Measurements from ENCODE around the gene INHBC. TPM values are rescaled to one million over a fixed set of nuclear protein-coding genes. Genes with fewer than 3 reads are reported as not detected.

The INHBC gene
- total and polyA plus RNA-seq, 2 donors from 2014 or later: not detected

DNA sequence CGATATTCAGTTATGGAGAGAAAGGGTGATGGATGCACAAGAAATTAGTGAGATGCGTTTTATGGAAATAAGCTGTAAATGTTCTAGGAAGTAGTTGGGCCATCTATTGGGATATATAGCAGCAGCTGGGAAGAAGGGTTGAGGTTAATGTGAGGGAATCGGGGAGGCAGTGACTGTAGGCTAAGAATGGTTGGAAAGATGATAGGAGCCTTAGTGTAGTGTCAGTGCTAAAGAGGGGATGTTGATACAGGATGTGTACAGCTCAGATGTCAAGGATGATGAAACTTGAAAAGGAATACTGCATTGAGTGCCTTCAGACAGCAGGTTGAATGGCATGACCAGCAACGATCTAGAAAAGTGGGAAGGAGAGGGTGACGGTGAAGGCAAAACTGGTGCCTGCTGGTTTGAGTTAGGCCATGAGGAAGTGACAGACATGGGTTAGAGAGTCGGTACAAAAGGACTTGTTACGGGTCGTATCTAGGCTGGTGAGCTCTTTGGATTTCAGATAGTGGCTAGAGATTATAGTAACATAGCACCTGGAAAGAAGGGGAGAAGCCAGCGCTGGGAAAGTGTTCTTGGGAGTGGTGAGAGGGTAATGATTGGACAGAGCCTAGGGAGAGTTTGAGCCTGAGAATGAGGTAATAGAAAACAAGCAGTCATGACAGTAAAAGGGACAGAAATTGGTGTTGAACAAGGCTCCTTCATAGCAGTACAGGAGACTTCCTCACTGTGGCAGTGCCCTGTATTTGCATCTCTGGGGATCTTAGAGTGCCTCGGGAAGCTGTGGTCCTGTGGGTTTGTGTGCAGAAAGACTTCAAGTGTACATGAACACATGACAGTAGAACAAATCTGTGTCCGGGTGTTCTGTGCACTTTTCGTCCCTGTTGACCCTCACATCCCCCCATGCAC, 62.9 kb downstream of the INHBC start:
- no peak for DNase-seq
- TF ChIP-seq, protein P1, sequence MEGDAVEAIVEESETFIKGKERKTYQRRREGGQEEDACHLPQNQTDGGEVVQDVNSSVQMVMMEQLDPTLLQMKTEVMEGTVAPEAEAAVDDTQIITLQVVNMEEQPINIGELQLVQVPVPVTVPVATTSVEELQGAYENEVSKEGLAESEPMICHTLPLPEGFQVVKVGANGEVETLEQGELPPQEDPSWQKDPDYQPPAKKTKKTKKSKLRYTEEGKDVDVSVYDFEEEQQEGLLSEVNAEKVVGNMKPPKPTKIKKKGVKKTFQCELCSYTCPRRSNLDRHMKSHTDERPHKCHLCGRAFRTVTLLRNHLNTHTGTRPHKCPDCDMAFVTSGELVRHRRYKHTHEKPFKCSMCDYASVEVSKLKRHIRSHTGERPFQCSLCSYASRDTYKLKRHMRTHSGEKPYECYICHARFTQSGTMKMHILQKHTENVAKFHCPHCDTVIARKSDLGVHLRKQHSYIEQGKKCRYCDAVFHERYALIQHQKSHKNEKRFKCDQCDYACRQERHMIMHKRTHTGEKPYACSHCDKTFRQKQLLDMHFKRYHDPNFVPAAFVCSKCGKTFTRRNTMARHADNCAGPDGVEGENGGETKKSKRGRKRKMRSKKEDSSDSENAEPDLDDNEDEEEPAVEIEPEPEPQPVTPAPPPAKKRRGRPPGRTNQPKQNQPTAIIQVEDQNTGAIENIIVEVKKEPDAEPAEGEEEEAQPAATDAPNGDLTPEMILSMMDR (IDR thresholded peaks at IDR 0.05; ENCODE audit: borderline replicate concordance, extremely low read depth, insufficient read depth): no peak
- FAIRE-seq: no peak

DNA sequence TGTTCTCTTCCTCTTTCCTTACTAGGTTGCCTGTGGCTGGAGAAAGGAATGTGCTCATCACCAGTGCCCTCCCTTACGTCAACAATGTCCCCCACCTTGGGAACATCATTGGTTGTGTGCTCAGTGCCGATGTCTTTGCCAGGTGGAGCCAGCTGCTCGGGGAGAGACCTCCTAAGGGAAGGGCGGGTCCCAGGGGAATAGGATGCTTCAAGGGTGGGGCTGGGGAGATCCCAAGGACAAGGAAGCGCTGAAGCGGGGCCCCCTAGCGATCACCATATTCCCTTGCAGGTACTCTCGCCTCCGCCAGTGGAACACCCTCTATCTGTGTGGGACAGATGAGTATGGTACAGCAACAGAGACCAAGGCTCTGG, 63.5 kb downstream of the INHBC start:
- TF ChIP-seq, protein P1 (IDR thresholded peaks at IDR 0.05; ENCODE audit: borderline replicate concordance, extremely low read depth, insufficient read depth): no peak
- Histone ChIP-seq H3K9me3 (ENCODE audit: control insufficient read depth in 2 of 3, insufficient read depth in 1 of 3, low read length in 3 of 3) (no peaks in the 10 kb centered on the region), H3K36me3 (ENCODE audit: control insufficient read depth in 2 of 3, insufficient read depth in 3 of 3, low read length in 3 of 3) (peaks cover 4 to 36% (median 26%) of the 10 kb centered on the region in 3 donors), H3K27me3 (ENCODE audit: control insufficient read depth, insufficient read depth, low read length) (no peaks in the 10 kb centered on the region), H3K27ac (ENCODE audit: low read depth in 2 of 2, low read length in 2 of 2) (no peak overlapping the region), H3K4me3 (ENCODE audit: low read length in 3 of 3) (no peak overlapping the region), H3K4me1 (ENCODE audit: control insufficient read depth in 2 of 3, insufficient read depth in 2 of 3, low read depth in 1 of 3, low read length in 3 of 3) (no peaks in the 10 kb centered on the region), H3K9ac (ENCODE audit: low read length in 3 of 3) (no peak overlapping the region)
- FAIRE-seq (no peak), DNase-seq (peak in 1 of 5 donors; percentile 69)
- intact Hi-C loops (cut with DNase I): no loop called here

More for the DNA sequence above, 62.9 kb downstream of the INHBC start:
- intact Hi-C loops (cut with DNase I): no loop called here
- H3K36me3 ChIP-seq (ENCODE audit: control insufficient read depth in 2 of 3, insufficient read depth in 3 of 3, low read length in 3 of 3): peaks cover 4 to 39% (median 26%) of the 10 kb centered on the region in 3 donors
- H3K9ac ChIP-seq (ENCODE audit: low read length in 3 of 3): no peak overlapping the region
- H3K9me3 ChIP-seq (ENCODE audit: control insufficient read depth in 2 of 3, insufficient read depth in 1 of 3, low read length in 3 of 3): no peaks in the 10 kb centered on the region
- H3K4me3 ChIP-seq (ENCODE audit: low read length in 3 of 3): no peak overlapping the region
- no peak overlapping the region for H3K27ac ChIP-seq (ENCODE audit: low read depth in 2 of 2, low read length in 2 of 2)
- H3K4me1 ChIP-seq (ENCODE audit: control insufficient read depth in 2 of 3, insufficient read depth in 2 of 3, low read depth in 1 of 3, low read length in 3 of 3): no peaks in the 10 kb centered on the region
- H3K27me3 ChIP-seq (ENCODE audit: control insufficient read depth, insufficient read depth, low read length): no peaks in the 10 kb centered on the region

DNA sequence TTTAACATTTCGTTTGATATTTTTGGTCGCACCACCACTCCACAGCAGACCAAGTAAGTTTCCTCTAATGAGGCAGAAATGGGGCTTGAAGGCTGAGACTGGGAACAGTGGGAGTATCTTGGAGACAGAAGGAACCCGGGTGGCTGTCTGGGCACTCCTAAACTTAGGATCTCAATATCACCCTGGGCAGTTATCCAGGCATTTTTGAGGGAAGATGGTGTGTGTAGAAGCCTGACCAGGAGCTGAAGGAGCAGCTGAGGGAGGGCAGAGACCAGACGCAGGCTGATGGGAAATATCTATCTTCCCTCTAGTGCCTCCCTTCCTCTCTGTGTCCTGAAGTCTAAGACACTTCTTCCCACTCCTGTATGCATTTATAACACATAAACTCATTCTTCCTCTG, 64.0 kb downstream of the INHBC start:
- Histone ChIP-seq H3K27me3 (ENCODE audit: control insufficient read depth, insufficient read depth, low read length) (no peaks in the 10 kb centered on the region), H3K9me3 (ENCODE audit: control insufficient read depth in 2 of 3, insufficient read depth in 1 of 3, low read length in 3 of 3) (no peaks in the 10 kb centered on the region), H3K36me3 (ENCODE audit: control insufficient read depth in 2 of 3, insufficient read depth in 3 of 3, low read length in 3 of 3) (peaks cover 4 to 36% (median 26%) of the 10 kb centered on the region in 3 donors), H3K4me3 (ENCODE audit: low read length in 3 of 3) (no peak overlapping the region), H3K9ac (ENCODE audit: low read length in 3 of 3) (no peak overlapping the region), H3K27ac (ENCODE audit: low read depth in 2 of 2, low read length in 2 of 2) (no peak overlapping the region), H3K4me1 (ENCODE audit: control insufficient read depth in 2 of 3, insufficient read depth in 2 of 3, low read depth in 1 of 3, low read length in 3 of 3) (no peaks in the 10 kb centered on the region)
- TF ChIP-seq, protein P1 (IDR thresholded peaks at IDR 0.05; ENCODE audit: borderline replicate concordance, extremely low read depth, insufficient read depth): no peak
- intact Hi-C loops (cut with DNase I): no loop called here
- DNase-seq: no peak
- no peak for FAIRE-seq
